HG03354 (cell line): ENCODE results near the gene LTB.

Experiments used
- ATAC-seq: cut with Tn5 transposase; IDR thresholded peaks from one replicate; pipeline ENCODE4 v1.9.1; 2021; ENCODE audit warnings: mild to moderate bottlenecking; ENCODE audit not compliant: unreplicated experiment, poor library complexity, severe bottlenecking

The LTB gene, protein sequence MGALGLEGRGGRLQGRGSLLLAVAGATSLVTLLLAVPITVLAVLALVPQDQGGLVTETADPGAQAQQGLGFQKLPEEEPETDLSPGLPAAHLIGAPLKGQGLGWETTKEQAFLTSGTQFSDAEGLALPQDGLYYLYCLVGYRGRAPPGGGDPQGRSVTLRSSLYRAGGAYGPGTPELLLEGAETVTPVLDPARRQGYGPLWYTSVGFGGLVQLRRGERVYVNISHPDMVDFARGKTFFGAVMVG

GRCh38 chr6:31582230-31582643 lies at the start of gene LTB:
LTB (minus strand) TSS chr6:31582424; CDS start chr6:31582417, 7 bp downstream.
- no peak for ATAC-seq

DNA sequence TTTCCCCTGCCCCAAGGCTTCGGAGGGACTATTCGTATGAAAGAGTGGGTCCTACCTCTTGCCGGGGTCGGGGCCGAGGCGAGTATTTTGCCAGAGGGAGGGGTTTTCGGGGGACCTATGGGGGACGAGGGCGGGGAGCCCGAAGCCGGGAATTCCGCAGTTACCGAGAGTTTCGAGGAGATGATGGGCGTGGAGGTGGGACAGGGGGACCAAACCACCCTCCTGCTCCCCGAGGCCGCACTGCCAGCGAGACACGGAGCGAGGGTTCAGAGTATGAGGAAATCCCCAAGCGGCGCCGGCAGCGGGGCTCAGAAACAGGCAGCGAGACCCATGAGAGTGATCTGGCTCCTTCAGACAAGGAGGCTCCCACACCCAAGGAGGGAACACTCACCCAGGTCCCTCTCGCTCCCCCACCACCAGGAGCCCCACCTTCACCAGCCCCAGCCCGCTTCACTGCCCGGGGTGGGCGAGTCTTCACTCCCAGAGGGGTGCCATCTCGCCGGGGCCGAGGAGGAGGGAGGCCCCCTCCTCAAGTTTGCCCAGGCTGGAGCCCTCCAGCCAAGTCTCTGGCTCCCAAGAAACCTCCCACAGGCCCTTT lies 49.6 kb upstream of the LTB start:
- ATAC-seq = no peak

GRCh38 chr6:31631209-31631608 lies 49.0 kb upstream of the LTB start:
- no peak for ATAC-seq

GRCh38 chr6:31630177-31630934 lies 48.1 kb upstream of the LTB start:
- ATAC-seq = no peak

- no peak for ATAC-seq
Observed at GRCh38 chr6:31629014-31629413, 46.8 kb upstream of the LTB start.

DNA sequence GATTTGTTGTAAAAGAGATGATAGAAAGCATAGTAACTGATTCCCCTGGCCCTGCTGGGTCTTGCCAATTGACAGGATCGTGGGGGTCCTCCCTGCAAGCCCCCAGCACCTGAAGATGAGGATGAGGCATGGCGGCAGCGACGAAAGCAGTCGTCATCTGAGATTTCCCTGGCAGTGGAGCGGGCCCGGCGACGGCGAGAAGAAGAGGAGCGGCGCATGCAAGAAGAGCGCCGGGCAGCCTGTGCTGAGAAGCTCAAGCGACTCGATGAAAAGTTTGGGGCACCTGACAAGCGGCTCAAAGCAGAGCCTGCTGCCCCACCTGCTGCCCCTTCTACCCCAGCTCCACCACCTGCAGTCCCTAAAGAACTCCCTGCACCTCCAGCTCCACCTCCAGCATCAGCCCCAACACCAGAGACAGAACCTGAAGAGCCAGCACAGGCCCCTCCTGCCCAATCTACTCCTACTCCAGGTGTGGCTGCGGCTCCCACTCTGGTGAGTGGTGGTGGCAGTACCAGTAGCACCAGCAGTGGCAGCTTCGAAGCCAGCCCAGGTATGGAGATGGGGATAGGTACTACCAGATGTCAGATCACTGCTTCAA lies 45.6 kb upstream of the LTB start:
- no peak for ATAC-seq

DNA sequence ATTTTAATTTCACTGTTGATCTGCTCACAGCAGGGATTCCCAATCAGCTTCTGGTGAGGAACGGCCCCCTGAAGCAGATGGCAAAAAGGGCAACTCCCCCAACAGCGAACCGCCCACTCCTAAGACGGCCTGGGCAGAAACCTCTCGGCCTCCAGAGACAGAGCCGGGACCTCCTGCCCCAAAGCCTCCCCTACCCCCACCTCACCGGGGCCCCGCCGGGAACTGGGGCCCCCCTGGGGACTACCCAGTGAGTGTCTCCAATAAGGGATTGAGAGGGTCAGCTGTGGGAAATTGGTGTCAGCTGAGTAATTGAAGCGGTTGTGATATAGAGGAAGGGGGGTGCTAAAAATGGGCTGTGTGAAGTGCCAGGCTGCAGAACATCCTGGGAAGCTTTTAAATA lies 44.7 kb upstream of the LTB start:
- no peak for ATAC-seq

GRCh38 chr6:31624070-31624469 lies 41.8 kb upstream of the LTB start:
- no peak for ATAC-seq

- ATAC-seq = no peak
Observed at GRCh38 chr6:31622684-31623091, 40.5 kb upstream of the LTB start.

GRCh38 chr6:31621991-31622390 lies 39.8 kb upstream of the LTB start:
- ATAC-seq = no peak

DNA sequence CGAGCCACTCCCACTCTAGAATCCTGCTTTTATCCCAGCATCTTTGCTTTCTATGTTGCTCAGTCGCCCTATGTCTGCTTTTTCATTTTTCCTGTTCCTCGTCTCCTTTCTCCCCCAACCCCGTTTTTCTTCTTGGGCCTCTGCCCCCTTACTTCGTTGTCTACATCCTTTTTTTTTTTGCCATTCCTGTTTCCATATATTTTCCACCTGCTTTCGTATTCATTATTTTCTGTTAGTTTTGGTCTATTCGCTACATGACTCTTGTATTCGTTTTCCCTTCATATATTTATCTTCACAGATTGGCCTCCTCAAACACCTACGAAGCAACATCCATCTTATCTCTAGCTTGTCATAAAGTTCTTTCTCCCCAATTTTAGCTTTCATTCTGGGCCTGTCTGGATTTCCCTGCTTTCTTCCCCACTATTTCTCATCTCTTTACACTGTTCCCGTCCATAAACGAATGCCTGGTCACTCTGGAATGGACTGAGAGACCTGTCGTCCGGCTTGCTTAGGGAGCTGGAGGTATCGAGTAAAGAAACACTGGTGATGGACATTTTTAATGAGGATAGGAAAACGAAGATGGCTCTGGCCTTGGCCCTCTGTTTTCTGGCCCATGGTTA lies 39.2 kb upstream of the LTB start:
- no peak for ATAC-seq

DNA sequence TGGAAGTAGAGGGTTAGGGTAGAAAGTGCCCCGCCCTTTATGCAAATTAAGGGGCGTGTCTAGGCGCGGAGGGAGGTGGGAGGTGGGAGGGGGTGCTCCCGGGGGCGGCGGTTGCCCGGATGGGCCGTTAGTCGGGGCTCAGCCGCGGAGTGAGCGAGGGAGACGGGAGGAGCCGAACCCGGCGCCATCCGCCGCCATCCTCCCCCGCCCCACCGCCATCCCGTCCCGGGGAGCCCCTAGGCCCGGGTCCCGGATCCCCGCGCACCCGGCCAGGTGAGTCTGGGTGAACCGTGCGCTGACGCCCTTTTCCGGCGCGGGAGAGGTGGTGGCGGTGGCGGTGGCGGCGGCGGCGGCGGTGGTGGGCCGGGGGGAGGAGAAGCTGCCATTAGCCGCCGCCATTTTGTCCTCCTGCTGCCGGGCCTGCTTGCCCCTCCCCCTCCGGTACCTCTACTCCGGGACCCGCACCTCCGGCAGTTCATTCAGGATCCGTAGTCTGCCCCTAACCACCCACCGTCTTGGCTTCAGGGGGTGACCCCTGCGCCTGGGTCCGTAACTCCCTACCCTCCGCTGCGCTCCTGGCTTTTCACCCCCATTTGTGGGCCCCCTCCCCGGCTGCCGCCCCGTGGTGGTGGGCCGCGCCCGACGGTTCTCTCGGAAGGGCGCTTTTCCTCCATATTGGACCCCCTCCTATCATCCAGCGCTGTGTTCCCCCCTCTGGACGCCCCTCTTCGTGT lies 38.5 kb upstream of the LTB start, which contains the start of gene PRRC2A:
Gene PRRC2A (plus strand): TSS at position 130 of the 734 bp plus-strand sequence. CDS start 2,075 bp downstream, outside the sequence.
- ATAC-seq = peak; percentile 39

DNA sequence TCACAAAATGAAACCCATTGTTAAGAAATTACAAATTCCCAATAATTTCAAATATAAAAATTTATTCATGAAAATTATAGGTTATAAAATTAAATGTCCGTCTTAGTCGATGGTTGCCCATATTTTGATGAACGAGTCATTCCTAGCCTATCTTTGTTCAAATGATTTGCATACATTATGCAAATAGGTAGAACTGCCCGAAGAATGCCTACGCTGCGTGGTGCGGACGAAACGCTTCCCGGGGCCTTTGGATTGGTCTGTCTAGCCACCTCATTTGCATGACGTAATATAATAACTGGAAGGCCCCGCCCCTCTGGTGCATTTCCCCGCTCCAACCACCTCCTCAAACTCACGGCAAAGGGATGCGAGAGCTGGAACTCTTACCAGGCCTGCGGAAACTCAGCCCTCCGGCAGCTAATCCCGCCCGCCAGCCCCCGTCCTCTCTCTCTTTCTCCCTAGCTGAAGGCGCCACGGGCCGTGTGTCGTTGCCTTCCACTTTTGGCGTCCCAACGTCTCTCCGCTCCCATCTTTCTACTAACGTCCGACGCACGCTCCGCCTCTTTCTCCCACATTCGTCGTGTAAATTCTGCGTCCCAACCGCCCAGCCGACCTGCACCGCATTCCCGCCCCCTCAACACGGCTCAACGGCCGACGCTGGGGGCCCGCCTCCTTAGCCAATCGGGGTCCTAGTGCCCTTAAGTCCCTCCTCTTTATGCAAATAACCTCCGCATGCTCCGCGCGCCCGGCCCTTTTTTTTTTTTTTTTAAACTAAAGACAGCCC lies 37.8 kb upstream of the LTB start:
- ATAC-seq = peak; percentile 83

GRCh38 chr6:31617010-31617409 lies 34.8 kb upstream of the LTB start:
- no peak for ATAC-seq

DNA sequence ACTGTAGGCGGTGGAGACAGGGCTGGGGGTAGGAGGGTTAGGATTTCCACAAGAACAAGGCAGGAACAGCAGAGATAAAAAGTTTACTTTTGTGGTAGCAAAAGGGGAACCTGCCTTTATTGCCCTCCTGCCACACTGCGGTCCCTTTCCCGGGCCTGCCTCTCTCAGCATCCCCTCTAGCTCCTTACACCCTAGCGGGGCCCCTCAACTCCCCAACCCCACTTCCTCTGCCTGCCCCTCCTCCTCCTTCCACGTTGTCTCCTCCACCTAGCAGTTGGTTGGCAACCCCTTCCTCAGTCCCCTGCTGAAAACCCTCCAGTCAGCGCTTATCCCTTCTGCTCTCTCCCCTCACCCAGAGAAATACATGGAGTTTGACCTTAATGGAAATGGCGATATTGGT lies 33.5 kb upstream of the LTB start:
- no peak for ATAC-seq

GRCh38 chr6:31614684-31615578 lies 32.7 kb upstream of the LTB start, which contains the start of gene AIF1:
AIF1 (plus strand) TSS chr6:31615234; CDS start chr6:31615330, 96 bp downstream.
- ATAC-seq = no peak

GRCh38 chr6:31614075-31614619 lies 31.9 kb upstream of the LTB start:
- no peak for ATAC-seq
